ENCODE measurements around the gene DIPK1C.

- no peak for TF ChIP-seq POU2F2 (IDR thresholded peaks at IDR 0.05; ENCODE audit: low read depth, low read length)
- no peak for TF ChIP-seq POLR2A (IDR thresholded peaks at IDR 0.05; ENCODE audit: low read depth, low read length)
Observed at GRCh38 chr18:74493689-74494088, 36.6 kb upstream of the DIPK1C start.

Data from GM12891 (cell line).